ENCODE data around the gene NSA2.

- TF ChIP-seq CTCF (IDR thresholded peaks at IDR 0.05) (no peak), POLR2A (IDR thresholded peaks at IDR 0.05) (no peak)
These were observed 5.8 kb upstream of the NSA2 start for GRCh38 chr5:74761241-74761640.

Data from vagina (tissue), 2 donors.